K562 (cell line): ENCODE measurements around the gene S100P. TPM values are rescaled to one million over a fixed set of nuclear protein-coding genes. Genes with fewer than 3 reads are reported as not detected.
A peak's percentile ranks its signal among the peaks of the same experiment; 100 is the strongest.

Experiments
- CEBPB ChIP-seq: fragments of 450-650 bp; IDR thresholded peaks from 2 replicates; pipeline ENCODE4 v1.6.1; 2016; ENCODE audit warnings: missing genetic modification characterization, missing compliant biosample characterization
- ETS2 ChIP-seq: IDR thresholded peaks from 2 replicates; pipeline ENCODE4 v1.6.1; 2016; ENCODE audit warnings: borderline replicate concordance, missing genetic modification characterization, mild to moderate bottlenecking, moderate library complexity, missing compliant biosample characterization; ENCODE audit not compliant: poor library complexity, severe bottlenecking
- FOXK1 ChIP-seq: sonication (generic); formaldehyde crosslinking; IDR thresholded peaks from 2 replicates; pipeline ENCODE4 v1.8.0; 2022; ENCODE audit warnings: missing genetic modification reagents, mild to moderate bottlenecking, borderline replicate concordance
- GATA2 ChIP-seq: sonication (generic); formaldehyde crosslinking; IDR thresholded peaks from 2 replicates; pipeline ENCODE4 v1.4.0; 2020; ENCODE audit warnings: mild to moderate bottlenecking, missing genetic modification reagents
- HDGF ChIP-seq: fragments of 450-650 bp; IDR thresholded peaks from 2 replicates; pipeline ENCODE4 v1.6.1; 2016
- HNRNPK ChIP-seq: fragments of 200-400 bp; formaldehyde crosslinking; IDR thresholded peaks from one replicate; pipeline ENCODE4 v1.6.1; 2018; ENCODE audit warnings: mild to moderate bottlenecking, low read depth, low read length; ENCODE audit not compliant: poor library complexity, severe bottlenecking
- MTA1 ChIP-seq: fragments of 450-650 bp; IDR thresholded peaks from 2 replicates; pipeline ENCODE4 v1.6.1; 2017; ENCODE audit warnings: borderline replicate concordance
- MXI1 ChIP-seq: IDR thresholded peaks from 2 replicates; pipeline ENCODE4 v1.6.1; 2011; ENCODE audit warnings: low read depth, mild to moderate bottlenecking, improper control_type of control experiment, low read length
- POLR2H ChIP-seq: IDR thresholded peaks from 2 replicates; pipeline ENCODE4 v1.6.1; 2016; ENCODE audit warnings: missing genetic modification characterization, low read depth, mild to moderate bottlenecking, control low read depth, missing compliant biosample characterization, moderate library complexity
- PYGO2 ChIP-seq: fragments of 450-650 bp; IDR thresholded peaks from 2 replicates; pipeline ENCODE4 v1.6.1; 2016; ENCODE audit warnings: mild to moderate bottlenecking, missing genetic modification characterization, moderate library complexity, missing compliant biosample characterization
- RBM15 ChIP-seq: fragments of 200-400 bp; formaldehyde crosslinking; IDR thresholded peaks from 2 replicates; pipeline ENCODE4 v1.6.1; 2018; ENCODE audit warnings: mild to moderate bottlenecking, low read length, moderate library complexity; ENCODE audit not compliant: insufficient read depth
- SMAD2 ChIP-seq: fragments of 150-350 bp; IDR thresholded peaks from 2 replicates; pipeline ENCODE4 v1.6.1; 2014; ENCODE audit warnings: low read depth, mild to moderate bottlenecking, low read length
- TBP ChIP-seq: optimal IDR thresholded peaks from 2 replicates; pipeline ENCODE3; 2011; ENCODE audit warnings: low read depth, low read length, improper control_type of control experiment
- ZBTB7A ChIP-seq: IDR thresholded peaks from 2 replicates; pipeline ENCODE4 v1.6.1; 2011; ENCODE audit warnings: low read depth, mild to moderate bottlenecking, low read length, moderate library complexity, borderline replicate concordance; ENCODE audit not compliant: control insufficient read depth
- polyA plus RNA-seq, 8 experiments: library from polyadenylated mRNA; depleted of rRNA in 4 of 8; stranded (reverse) in 5 of 8; unstranded in 3 of 8; fragments of >200 nt; fragmentation: Nextera tagmentation in 2 of 8; fragmentation: Illumina TruSeq in 1 of 8; extraction: Ambion mirVana in 2 of 8; extraction: Trizol in 1 of 8; gene quantifications; 2 replicates each; pipeline versions ENCODE4 v1.2.1 to v1.2.3, GENCODE V29; 2011 to 2014; ENCODE audit warnings: inconsistent platforms in 1 of 8, missing spikeins in 1 of 8
- total RNA-seq, 7 experiments: library from RNA; depleted of rRNA in 6 of 7; stranded (reverse); fragments of >200 nt in 6 of 7; fragmentation: Illumina TruSeq in 2 of 7; extraction: Trizol in 2 of 7; gene quantifications; 2 replicates each; pipeline versions ENCODE4 v1.2.1 to v1.2.3, GENCODE V29; 2011 to 2021; ENCODE audit warnings: low replicate concordance in 1 of 7
- TF ChIP-seq, protein P1 (sequence below): fragments of 250-450 bp; sonication (Bioruptor Pico); IDR thresholded peaks from 2 replicates; pipeline ENCODE4 v1.4.0; 2020; ENCODE audit warnings: mild to moderate bottlenecking
- TF ChIP-seq, protein P2 (sequence below), 2 experiments: fragments of 450-650 bp in 1 of 2; IDR thresholded peaks; 2 replicates each; pipeline ENCODE4 v1.6.1; 2011 to 2017; ENCODE audit warnings: low read depth in 2 of 2, antibody characterized with exemption in 1 of 2, borderline replicate concordance in 1 of 2, low read length in 1 of 2, mild to moderate bottlenecking in 1 of 2, mixed read lengths in 1 of 2; ENCODE audit not compliant: control insufficient read depth in 1 of 2
- TF ChIP-seq, protein P3 (sequence below), 2 experiments: IDR thresholded peaks; 2 replicates each; pipeline ENCODE4 v1.6.1; 2012; ENCODE audit warnings: improper control_type of control experiment in 2 of 2, low read depth in 2 of 2, low read length in 2 of 2, borderline replicate concordance in 1 of 2
- TF ChIP-seq, protein P4 (sequence below): sonication (generic); IDR thresholded peaks from 2 replicates; pipeline ENCODE4 v1.6.1; 2016

S100P gene
- total and polyA plus RNA-seq, 9 of the 15 experiments (the other 6 are each of a cell fraction or from before 2014, with no cell fraction given), result 4.1 to 23.8 (median 7.5) TPM

DNA sequence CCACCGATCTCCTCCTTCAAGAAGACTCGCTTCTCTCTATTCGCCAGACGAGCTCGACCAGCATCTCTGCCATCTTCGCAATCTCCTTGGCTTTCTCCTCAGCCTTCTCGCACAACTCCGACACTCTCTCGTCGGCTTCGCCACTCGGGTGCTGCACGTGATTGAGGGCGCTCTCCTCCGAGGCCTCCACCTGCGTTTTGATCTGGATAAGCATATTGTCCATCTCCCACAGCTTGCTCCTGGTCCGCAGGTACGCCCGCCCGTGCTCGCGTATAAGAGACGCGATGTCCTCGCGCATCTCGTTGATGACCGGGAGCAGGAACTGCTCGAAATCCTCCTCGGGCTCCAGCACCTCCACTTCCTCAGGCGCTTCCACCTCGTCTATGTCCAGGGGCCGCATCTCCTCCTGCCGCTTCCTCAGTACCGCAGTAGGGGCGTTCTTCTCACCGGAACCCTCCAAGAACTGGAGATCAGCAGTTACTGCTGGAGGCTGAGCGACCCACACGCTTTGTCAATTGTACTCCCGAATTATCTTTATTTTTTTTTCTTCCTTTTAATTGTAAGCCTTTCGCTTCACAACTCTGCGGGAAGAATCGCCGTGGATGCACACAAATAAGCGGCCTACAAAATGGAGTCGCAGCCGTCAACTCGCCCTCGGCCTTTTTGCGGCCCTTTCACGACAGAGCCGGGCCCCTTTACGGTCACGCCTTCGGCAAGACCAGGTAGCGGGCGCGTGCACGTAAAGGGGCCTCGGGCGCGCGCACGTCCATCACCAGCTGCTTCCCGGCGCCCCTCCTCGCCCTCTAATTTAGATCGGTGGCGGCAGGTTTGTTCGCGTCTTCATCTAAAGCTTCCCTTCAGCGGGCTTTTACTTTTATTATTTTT is 15.8 kb downstream of the S100P start, which contains the start of gene MRFAP1L1 (continued):
- TF ChIP-seq CEBPB (no peak), ETS2 (no peak), RBM15 (no peak), ZBTB7A (peak; percentile 27; the same call in 1 of the 2 replicates), MXI1 (no peak), POLR2H (peak; percentile 74), GATA2 (CRISPR knock-in tag) (no peak), PYGO2 (tag) (no peak), FOXK1 (CRISPR knock-in tag) (0 out of 2 replicates have a peak, but pooled peaks have one; percentile 31), SMAD2 (no peak), HNRNPK (no peak), HDGF (no peak), TBP (peak; percentile 62), MTA1 (no peak)
- TF ChIP-seq, protein P1, sequence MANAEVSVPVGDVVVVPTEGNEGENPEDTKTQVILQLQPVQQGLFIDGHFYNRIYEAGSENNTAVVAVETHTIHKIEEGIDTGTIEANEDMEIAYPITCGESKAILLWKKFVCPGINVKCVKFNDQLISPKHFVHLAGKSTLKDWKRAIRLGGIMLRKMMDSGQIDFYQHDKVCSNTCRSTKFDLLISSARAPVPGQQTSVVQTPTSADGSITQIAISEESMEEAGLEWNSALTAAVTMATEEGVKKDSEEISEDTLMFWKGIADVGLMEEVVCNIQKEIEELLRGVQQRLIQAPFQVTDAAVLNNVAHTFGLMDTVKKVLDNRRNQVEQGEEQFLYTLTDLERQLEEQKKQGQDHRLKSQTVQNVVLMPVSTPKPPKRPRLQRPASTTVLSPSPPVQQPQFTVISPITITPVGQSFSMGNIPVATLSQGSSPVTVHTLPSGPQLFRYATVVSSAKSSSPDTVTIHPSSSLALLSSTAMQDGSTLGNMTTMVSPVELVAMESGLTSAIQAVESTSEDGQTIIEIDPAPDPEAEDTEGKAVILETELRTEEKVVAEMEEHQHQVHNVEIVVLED (CRISPR knock-in tag), result peak; percentile 96
- TF ChIP-seq, protein P2, sequence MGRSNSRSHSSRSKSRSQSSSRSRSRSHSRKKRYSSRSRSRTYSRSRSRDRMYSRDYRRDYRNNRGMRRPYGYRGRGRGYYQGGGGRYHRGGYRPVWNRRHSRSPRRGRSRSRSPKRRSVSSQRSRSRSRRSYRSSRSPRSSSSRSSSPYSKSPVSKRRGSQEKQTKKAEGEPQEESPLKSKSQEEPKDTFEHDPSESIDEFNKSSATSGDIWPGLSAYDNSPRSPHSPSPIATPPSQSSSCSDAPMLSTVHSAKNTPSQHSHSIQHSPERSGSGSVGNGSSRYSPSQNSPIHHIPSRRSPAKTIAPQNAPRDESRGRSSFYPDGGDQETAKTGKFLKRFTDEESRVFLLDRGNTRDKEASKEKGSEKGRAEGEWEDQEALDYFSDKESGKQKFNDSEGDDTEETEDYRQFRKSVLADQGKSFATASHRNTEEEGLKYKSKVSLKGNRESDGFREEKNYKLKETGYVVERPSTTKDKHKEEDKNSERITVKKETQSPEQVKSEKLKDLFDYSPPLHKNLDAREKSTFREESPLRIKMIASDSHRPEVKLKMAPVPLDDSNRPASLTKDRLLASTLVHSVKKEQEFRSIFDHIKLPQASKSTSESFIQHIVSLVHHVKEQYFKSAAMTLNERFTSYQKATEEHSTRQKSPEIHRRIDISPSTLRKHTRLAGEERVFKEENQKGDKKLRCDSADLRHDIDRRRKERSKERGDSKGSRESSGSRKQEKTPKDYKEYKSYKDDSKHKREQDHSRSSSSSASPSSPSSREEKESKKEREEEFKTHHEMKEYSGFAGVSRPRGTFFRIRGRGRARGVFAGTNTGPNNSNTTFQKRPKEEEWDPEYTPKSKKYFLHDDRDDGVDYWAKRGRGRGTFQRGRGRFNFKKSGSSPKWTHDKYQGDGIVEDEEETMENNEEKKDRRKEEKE (IDR thresholded peaks at IDR 0.05; ENCODE audit: borderline replicate concordance in 1 of 2, control insufficient read depth in 1 of 2, low read depth in 2 of 2, low read length in 1 of 2), result no peak
- TF ChIP-seq, protein P3, sequence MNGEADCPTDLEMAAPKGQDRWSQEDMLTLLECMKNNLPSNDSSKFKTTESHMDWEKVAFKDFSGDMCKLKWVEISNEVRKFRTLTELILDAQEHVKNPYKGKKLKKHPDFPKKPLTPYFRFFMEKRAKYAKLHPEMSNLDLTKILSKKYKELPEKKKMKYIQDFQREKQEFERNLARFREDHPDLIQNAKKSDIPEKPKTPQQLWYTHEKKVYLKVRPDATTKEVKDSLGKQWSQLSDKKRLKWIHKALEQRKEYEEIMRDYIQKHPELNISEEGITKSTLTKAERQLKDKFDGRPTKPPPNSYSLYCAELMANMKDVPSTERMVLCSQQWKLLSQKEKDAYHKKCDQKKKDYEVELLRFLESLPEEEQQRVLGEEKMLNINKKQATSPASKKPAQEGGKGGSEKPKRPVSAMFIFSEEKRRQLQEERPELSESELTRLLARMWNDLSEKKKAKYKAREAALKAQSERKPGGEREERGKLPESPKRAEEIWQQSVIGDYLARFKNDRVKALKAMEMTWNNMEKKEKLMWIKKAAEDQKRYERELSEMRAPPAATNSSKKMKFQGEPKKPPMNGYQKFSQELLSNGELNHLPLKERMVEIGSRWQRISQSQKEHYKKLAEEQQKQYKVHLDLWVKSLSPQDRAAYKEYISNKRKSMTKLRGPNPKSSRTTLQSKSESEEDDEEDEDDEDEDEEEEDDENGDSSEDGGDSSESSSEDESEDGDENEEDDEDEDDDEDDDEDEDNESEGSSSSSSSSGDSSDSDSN (IDR thresholded peaks at IDR 0.05; ENCODE audit: borderline replicate concordance in 1 of 2, low read depth in 2 of 2, low read length in 2 of 2), result peak; percentile 13 to 74; a peak in 1 of 4 replicates
- TF ChIP-seq, protein P4, sequence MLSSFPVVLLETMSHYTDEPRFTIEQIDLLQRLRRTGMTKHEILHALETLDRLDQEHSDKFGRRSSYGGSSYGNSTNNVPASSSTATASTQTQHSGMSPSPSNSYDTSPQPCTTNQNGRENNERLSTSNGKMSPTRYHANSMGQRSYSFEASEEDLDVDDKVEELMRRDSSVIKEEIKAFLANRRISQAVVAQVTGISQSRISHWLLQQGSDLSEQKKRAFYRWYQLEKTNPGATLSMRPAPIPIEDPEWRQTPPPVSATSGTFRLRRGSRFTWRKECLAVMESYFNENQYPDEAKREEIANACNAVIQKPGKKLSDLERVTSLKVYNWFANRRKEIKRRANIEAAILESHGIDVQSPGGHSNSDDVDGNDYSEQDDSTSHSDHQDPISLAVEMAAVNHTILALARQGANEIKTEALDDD, result no peak
